Left lobe of liver (tissue), 2 donors: ENCODE data around the gene WNT7A. TPM values are rescaled to one million over a fixed set of nuclear protein-coding genes. Genes with fewer than 3 reads are reported as not detected.

Experiments used
- ATAC-seq: fragments of 200-7000 bp; cut with Tn5 transposase; one replicate; pipeline ENCODE4 v1.9.1; 2020; ENCODE audit warnings: mild to moderate bottlenecking, moderate library complexity
- DNase-seq: peaks from one replicate; pipeline ENCODE4 v3.0.0-alpha.2; 2020; ENCODE audit warnings: low spot score
- total RNA-seq: library from RNA; stranded (reverse); gene quantifications from one replicate; pipeline ENCODE4 v1.2.1, GENCODE V29; 2021
- donor health status: DM: no; HTN: no; CAD: no; lungs with moderate emphysema.
- donor health status: DM: no; HTN: yes; CAD: no.

Gene WNT7A
- total RNA-seq, 1 donor from 2014 or later = not detected

GRCh38 chr3:13831386-13831996, 48.4 kb downstream of the WNT7A start:
- no peak for DNase-seq
- ATAC-seq = no peak

DNA sequence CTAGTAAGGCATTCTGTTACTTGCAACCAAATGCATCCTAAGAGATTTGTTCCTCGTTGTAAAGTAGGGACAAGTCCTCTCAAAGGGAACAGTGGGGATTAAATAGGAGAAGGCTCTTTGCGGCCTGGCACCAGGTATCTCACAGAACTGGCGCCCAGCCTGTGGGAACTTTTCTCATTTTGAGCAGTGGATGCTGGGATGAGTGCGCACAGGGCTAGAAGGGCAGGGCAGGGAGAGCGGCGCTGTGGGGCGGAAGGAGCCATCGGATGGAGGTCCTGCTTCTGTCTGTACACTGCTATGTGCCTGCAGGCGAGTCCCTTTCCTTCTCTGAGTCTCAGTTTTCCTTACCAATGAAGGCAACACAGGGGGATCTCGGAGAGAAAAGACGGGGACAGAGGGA, 50.6 kb downstream of the WNT7A start:
- no peak for DNase-seq
- ATAC-seq = no peak

DNA sequence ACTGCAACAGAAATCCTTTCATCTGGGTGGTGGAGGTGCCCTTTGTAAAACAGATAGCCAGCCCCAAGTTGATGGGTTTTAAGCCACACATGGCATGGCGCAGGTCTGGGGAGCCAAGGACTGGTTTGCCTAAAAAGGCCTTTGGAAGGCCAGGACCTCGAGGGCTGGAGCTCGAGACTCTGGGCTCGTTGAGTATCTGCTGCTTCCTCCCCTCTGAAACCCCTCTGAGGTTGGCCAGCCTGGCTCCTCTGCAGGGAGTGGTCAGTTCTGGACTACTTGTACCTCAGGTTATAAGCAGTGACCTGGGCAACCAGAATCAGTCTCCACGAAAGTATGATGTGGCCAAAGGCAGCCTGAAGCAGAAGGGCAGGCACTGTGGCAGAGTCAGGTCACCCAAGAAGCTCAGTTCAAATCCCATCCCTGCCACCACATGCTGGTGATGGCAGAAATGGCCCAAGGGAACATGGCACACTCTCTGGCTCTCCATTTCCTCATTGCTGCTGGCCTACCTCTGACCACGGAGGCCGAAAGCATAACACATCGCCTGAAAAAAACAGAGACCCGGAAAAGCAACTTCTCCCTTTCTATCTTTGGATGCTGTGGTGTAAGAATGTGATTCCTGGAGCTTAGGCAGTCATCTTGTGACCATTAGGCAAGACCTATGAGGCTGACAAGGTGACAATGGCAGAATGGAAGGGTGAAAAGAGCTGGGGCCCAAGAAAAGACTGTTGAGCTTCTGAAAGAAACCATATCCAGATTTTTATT, 51.2 kb downstream of the WNT7A start:
- ATAC-seq (no peak), DNase-seq (no peak)

- DNase-seq = no peak
- no peak for ATAC-seq
These were observed 52.2 kb downstream of the WNT7A start for GRCh38 chr3:13827699-13828098.

- no peak for DNase-seq
- ATAC-seq = no peak
These were observed 52.6 kb downstream of the WNT7A start for GRCh38 chr3:13827256-13827655.

DNA sequence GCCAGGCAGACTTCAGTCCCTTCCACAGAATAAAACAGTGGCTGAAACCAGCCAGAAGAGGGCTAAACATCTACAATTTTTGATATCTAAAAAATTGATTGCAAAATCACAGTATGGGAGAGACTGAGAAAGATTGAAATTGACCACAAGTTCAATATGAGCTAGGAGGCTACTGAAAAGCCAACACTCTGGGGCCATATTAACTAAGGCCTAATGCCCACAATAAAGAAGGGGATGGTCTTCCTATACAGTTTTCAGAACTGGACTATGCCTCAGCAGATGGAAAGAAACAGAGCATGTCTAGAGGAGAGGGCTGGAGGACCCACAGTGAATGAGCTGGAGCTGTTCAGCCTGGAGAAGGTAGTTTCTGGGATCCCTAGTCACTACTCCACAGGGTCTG, 53.2 kb downstream of the WNT7A start:
- ATAC-seq (no peak), DNase-seq (no peak)

DNA sequence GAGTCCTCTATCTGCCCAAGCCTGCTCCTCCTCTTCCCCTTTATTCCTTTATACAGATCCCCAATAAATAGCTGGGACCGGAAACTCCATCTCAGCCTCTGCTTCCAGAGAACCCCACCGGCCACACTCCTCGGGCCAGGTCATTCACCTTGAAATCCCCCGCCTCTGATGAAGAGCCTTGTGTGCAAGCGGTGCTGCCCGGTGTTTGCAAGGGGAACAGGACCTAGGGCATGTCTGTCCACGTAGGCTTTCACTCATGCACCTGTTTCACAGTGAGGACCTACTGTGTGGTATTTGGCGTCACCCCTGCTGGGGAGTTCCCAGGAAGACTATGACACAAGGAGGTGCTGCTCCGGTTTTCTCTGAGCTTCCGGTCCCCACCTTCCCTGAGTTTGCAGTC, 54.0 kb downstream of the WNT7A start:
- no peak for ATAC-seq
- no peak for DNase-seq

GRCh38 chr3:13825311-13825579, 54.6 kb downstream of the WNT7A start:
- DNase-seq (no peak), ATAC-seq (no peak)

- DNase-seq (no peak), ATAC-seq (no peak)
These were observed 55.2 kb downstream of the WNT7A start for GRCh38 chr3:13824521-13825310.

- ATAC-seq (no peak), DNase-seq (no peak)
These were observed 56.2 kb downstream of the WNT7A start for GRCh38 chr3:13823692-13824091.

GRCh38 chr3:13822871-13823585, 56.8 kb downstream of the WNT7A start:
- no peak for DNase-seq
- no peak for ATAC-seq

DNA sequence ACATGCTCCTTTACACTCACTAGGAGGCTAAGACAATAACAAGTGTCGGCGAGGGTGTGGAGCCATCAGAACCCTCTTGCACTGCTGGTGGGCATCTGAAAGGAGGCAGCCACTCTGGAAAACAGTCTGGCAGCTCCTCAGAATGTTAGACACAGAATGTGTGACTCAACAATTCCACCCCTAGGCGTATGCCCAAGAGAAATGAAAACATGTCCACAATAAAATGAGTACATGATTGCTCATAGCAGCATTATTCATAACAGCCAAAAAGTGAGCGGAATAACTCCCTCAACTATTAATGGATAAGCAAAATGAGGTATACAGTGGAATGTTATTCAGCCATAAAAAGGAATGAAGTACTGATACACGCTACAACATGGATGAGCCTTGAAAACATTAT, 57.8 kb downstream of the WNT7A start:
- DNase-seq (no peak), ATAC-seq (no peak)

DNA sequence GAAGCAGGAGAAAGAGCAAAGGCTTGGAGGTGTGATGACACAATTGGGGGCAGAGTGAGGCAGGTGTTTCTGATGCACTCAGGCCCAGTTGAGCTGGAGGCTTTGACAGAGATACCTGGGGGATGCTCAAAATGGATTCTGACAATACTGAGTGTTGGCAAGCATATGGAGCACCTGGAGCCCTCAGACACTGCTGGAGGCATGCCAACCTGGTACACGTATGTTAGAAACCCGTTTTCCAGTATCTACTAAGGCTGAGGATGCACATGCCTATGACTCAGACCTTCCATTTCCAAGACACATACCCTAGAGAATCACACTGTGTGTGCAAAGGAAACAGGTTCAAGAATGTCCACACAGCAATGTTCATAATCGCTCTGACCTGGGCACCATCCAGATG, 58.7 kb downstream of the WNT7A start:
- ATAC-seq (no peak), DNase-seq (no peak)

DNA sequence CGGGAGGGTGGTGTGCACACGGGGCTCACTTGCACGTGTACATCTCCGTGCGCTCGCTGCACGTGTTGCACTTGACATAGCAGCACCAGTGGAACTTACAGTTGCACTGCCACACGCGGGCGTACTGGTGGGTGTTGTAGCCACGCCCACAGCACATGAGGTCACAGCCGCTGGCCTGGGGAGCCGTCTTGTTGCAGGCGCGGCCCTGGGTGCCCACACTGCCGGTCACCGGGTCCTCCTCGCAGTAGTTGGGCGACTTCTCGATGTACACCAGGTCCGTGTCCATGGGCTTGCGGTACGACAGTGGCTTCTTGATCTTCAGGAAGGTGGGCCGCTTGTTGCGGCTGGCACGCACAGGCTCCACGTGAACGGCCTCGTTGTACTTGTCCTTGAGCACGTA, 61.0 kb downstream of the WNT7A start:
- ATAC-seq = no peak

GRCh38 chr3:13815088-13815683, 64.7 kb downstream of the WNT7A start:
- DNase-seq = no peak
- no peak for ATAC-seq

More for the DNA sequence above, 61.0 kb downstream of the WNT7A start:
- DNase-seq = no peak

GRCh38 chr3:13812034-13812471, 67.8 kb downstream of the WNT7A start:
- ATAC-seq (no peak), DNase-seq (no peak)

DNA sequence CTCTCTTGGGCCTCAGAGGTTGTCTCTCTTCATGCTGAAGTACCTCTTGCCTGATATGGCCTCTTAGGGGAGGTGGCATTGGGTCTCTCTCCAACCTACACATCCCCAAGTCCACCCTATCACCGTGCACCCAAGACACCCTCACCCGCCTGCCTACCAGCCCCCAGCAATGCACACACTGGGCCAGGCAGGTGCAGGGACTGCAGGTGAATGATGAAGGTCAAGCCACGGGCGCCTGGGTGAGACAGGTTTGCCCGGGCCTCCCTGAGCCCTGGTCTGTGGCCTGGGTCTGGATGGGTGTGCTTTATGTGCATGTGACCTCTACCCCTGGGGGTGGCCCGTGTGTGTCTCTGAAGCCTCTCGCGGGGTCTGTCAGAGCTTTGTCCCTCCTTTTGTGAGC, 68.3 kb downstream of the WNT7A start:
- ATAC-seq = no peak
- no peak for DNase-seq

DNA sequence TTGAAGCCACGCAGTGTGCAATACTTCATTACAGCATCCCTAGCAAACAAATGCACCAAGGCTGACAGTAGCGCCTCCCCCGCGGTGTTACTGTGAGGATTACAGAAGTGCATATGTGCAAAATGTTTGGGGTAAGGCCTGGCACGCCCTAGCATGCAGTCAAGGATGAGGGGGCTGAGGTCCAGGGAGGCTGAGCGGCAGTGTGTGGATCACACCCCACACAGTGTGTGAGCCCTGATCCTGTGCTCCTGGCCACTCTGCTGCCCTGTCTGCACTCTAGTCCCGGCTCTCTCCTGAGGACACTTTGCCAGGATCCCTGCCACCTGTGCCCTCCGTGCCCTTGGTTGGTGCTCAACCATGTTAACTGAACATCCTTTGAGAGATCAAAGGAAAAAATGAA, 71.3 kb downstream of the WNT7A start:
- no peak for ATAC-seq
- no peak for DNase-seq

DNA sequence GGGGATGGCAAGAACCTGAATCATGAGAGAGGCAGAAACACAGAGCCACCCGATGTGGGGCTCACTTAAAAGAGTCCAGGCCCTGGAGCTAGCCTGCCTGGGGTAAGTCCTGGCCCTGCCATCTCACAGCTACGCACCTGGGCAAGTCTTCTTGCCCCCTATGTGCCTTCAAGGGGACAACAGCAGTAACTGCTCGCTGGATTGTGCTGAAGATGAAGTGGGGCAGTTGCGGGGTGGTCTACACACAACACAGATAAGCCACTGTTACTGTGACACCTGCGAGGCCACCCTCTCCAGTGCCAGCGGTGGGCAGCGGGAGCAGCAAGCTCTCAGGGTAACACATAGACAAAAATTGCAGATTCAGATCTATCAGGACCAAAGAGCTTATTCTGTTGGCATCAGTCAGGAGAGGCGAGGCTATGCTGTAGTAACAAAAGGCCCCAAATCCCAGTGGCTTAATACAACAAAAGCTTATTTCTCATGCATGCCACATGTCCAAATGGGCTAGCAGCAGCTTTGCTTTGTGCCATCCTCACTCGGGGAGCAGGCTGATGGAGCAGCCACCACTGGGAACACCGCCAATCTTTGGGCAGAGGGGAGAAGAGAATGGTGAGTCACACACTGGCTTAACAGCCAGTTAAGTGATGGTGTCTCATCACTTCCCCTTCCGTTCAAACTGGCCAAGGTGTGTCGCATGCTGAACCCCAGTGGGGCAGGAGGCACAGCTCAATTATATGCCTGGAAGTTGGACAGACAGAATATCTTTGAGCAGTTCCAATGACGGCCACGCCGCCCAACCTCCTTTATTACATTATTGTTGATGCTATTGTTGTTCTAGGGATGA, 78.3 kb downstream of the WNT7A start:
- no peak for ATAC-seq
- DNase-seq = no peak

DNA sequence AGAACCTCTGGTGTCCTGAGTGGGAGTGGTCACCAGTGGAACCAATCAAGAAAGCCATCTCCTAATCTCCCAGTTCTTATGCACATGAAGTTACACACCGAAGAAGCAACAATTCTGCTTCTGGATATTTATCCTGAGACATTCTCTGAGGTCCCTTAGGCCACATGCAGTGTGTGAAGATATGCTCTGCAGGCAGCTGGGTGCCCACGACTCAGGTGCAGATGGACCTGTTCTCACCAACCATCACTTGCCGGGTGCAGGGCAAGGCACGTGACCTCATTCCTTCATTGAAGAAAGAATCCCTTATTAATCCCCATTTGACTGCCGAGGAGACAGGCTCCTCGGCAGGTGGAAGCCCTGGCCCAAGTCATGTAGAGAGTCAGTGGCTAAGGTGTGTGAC, 79.8 kb downstream of the WNT7A start:
- DNase-seq = no peak
- no peak for ATAC-seq
